HG02763 (cell line): ENCODE data around the gene DLGAP5.
A peak's percentile ranks its signal among the peaks of the same experiment; 100 is the strongest.

Experiments used
- ATAC-seq: cut with Tn5 transposase; IDR thresholded peaks from one replicate; pipeline ENCODE4 v1.9.1; 2021; ENCODE audit warnings: mild to moderate bottlenecking, moderate library complexity; ENCODE audit not compliant: unreplicated experiment

Gene DLGAP5, protein sequence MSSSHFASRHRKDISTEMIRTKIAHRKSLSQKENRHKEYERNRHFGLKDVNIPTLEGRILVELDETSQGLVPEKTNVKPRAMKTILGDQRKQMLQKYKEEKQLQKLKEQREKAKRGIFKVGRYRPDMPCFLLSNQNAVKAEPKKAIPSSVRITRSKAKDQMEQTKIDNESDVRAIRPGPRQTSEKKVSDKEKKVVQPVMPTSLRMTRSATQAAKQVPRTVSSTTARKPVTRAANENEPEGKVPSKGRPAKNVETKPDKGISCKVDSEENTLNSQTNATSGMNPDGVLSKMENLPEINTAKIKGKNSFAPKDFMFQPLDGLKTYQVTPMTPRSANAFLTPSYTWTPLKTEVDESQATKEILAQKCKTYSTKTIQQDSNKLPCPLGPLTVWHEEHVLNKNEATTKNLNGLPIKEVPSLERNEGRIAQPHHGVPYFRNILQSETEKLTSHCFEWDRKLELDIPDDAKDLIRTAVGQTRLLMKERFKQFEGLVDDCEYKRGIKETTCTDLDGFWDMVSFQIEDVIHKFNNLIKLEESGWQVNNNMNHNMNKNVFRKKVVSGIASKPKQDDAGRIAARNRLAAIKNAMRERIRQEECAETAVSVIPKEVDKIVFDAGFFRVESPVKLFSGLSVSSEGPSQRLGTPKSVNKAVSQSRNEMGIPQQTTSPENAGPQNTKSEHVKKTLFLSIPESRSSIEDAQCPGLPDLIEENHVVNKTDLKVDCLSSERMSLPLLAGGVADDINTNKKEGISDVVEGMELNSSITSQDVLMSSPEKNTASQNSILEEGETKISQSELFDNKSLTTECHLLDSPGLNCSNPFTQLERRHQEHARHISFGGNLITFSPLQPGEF

GRCh38 chr14:55191203-55192053 lies at the start of gene DLGAP5:
Gene DLGAP5, minus strand, starts transcription at chr14:55191585. Its CDS starts 2,406 bp downstream, at chr14:55189179.
- peak; percentile 97 for ATAC-seq

GRCh38 chr14:55240526-55241178 lies 49.3 kb upstream of the DLGAP5 start:
- no peak for ATAC-seq

- no peak for ATAC-seq
Observed at GRCh38 chr14:55239320-55239719, 47.9 kb upstream of the DLGAP5 start.

DNA sequence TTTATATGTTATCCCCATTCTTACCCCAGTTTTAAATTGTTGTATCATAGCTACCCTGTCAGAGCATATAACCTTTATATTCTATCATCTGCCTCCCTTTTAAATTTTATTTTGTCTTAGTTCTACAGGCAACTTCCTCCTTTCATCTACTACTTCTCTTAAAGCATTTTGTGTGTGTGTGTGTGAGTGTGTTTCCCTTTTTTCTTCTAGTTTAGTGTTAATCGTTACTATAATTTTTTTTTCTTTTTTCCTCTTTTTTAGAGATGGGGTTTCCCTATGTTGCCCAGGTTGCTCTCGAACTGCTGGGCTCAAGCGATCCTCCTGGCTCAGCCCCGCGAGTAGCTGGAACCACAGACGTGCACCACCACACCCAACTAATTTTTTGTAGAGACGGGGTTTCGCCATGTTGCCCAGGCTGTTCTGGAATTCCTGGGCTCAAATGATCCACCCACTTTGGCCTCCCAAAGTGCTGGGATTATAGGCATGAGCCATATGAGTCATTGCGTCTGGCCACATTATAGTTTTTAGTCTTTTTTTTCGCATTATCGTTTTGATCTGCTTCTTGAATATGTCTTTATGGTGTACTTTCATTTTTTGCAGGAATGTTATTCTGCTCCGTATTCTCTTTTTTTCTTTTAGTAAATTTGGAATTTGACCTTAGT lies 46.8 kb upstream of the DLGAP5 start:
- ATAC-seq = no peak

DNA sequence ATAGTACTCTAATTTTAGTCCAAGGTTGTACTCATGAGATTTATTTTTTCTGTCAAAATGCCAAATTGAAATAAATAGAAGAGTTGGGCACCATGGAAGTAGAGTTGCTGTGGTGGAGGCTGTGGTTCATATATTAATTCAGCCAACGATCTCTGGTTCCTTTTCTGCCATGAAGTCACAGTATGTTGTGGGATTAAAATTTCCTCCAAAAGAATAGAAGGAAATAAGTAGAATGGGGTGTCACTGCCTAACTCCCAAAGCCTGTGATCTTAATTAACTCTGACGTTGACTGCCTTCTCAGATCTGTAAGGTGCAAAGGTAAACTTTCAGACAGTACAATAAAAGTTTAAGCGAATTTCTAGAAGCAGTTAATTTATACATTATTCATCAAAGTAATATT lies 42.2 kb upstream of the DLGAP5 start:
- ATAC-seq = no peak

DNA sequence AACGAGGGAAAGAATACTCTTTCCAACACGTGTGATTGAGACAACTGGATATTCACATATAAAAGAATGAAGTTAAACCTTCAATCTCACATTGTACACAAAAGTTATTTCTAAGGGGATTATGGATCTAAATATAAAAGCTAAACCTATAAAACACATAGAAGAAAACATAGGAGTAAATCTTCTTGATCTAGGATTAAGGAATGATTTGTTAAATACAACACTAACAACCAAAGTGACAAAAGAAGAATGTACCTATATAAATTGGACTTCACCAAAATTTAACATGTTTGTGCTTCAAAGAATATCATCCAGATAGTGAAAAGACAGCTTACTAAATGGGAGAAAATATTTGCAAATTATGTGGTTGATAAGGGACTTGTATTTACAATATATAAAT lies 36.9 kb upstream of the DLGAP5 start:
- no peak for ATAC-seq

DNA sequence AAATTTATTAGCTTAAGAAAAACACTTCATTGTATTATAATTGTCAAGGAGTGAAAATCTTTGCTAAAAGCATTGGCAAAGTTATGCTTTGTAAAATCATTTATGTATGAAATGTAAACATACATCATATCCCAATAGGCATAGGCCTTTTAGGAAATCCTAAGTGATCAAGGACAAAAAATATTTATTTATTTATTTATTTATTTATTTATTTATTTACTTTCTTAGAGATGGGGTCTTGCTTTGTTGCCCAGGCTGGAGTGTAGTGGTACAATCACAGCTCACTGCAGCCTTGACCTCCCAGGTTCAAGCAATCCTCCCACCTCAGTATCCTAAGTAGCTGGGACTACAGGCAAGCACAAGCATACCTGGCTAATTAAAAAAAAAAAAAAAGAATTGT lies 32.0 kb upstream of the DLGAP5 start:
- ATAC-seq = no peak

DNA sequence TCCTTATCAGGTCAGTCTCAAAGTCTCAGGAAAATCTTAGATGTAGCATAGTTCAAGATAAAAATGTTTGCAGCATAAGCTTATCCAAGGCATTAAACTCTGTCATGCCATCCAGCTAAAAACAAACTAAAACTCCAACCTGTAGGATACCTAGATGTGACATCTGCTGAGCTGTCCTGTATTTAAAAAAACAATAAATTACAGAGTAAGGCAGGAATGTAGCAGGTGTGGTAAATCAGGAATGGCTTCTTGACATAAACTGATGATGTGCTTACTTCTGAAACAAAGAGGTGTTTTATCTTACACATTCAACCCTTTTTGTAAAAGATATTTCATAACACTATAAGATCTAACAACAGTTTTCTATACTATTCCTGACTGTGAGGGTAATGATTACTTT lies 30.6 kb upstream of the DLGAP5 start:
- ATAC-seq = no peak

DNA sequence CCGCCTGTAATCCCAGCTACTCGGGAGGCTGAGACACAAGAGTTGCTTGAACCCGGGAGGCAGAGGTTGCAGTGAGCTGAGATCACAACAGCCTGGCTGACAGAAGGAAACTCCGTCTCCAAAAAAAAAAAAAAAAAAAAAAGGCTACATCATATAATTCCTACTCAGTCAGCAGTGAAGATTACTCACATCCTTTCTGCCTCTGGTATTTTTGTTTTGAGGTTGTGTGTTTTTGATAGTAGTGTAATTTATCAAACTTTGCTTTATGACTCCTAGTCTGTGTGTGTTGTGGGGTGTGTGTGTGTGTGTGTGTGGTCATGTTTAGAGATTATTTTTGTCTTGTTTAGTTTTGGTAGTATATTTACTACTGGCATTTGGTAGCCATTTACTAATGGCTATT lies 29.8 kb upstream of the DLGAP5 start:
- no peak for ATAC-seq

DNA sequence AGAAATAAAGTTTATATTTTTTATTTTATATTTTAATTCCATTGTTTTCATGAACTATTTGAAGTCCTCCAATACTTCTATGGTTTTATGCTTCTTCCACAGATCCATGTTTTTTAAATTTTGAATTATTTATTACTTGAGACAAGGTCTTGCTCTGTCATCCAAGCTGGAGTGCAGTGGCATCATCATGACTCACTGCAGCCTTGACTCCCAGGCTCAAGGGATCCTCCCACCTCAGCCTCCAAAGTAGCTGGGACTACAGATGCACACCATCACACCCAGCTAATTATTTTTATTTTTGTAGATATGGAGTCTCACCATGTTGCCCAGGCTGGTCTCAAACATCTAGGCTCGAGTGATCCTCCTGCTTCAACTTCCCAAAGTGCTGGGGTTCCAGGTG lies 28.8 kb upstream of the DLGAP5 start:
- ATAC-seq = no peak

DNA sequence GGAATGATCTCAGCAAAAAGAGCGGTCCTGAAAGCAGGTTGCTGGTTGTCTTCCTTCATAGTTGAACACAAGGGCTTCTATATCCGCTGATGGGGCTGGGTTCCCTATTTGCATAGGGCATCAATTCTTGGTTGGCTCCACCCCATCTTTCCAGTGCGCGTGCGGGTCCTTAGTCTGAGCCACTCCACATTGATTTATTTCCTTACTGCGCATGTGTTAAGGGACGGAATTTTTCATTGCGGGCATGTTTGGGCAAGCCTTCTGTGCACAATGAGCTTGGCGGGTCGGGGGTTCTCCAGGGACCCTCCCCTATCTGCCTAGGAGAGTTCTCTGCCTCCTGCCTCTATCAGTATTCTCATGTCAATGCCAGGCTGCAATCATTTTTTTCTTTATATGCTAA lies 21.2 kb upstream of the DLGAP5 start:
- ATAC-seq = no peak

- no peak for ATAC-seq
Observed at GRCh38 chr14:55207832-55208231, 16.4 kb upstream of the DLGAP5 start.

GRCh38 chr14:55206175-55206693 lies 14.8 kb upstream of the DLGAP5 start:
- no peak for ATAC-seq

- ATAC-seq = no peak
Observed at GRCh38 chr14:55201219-55202101, 10.1 kb upstream of the DLGAP5 start.

DNA sequence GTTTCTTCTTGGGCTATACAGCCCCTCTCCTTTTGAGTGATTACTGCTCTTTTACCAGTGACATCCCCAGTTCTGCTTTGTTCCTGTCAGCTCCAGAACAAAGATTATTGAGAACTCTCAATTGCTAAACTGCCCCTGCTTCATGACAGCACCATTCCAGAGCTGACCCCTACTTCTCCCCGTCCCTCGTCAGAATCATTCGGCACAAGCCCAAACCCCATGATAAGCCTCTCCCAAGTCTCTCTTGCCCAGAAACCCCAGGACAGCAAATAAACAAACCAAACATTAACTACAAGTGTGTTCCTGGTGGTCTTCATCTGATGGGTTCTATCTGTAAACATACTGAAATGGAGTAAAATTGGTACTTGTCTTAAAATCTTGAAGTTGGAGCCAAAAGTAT lies 9.3 kb upstream of the DLGAP5 start:
- ATAC-seq = no peak

DNA sequence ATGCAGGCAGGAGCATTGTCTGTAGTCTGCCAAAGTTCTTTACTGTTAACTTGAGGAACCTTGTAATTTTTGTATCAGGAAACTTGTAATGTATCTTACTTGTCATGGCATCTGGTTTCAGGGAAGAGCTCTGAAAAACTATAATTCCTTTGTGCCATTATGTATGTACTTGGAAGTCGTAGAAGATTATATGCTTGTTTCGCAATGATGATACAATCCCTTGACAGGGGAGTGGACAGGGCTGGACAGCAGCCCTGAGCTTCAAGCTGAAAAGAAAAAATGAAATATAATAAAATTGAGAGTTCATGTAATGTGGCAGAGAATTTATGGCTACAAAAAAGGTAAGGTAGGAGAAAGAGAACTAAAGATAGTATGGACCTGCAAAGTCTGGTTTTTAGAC lies 7.4 kb upstream of the DLGAP5 start:
- ATAC-seq = no peak

GRCh38 chr14:55194656-55195355 lies 3.4 kb upstream of the DLGAP5 start:
- no peak for ATAC-seq

DNA sequence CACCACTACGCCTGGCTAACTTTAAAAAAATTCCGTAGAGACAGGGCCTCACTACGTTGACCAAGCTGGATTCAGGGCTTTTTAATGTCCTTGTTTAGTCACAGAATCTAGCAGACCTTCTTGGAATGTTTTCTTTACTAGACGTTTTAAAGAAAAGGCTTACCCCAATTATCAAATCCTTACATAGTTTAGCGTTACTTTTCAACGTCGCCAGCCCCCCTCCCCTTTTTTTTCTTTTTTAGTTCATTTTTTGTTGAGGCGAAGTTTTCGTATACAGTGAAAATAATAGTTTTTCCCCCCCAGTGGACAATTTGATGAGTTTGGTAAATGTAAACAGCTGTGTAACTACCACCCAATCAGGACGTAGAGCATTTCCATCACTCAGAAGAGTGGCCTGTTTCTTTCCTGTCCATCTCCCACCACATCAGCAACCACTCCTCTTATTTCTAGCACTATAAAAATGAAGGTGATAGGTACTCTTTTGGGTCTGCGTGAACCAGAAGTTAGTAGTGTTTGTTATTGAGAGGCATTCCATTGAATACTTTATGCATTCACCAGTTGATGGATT lies 753 bp upstream of the DLGAP5 start:
- no peak for ATAC-seq
